ENCODE data around the gene CHPF.

DNA sequence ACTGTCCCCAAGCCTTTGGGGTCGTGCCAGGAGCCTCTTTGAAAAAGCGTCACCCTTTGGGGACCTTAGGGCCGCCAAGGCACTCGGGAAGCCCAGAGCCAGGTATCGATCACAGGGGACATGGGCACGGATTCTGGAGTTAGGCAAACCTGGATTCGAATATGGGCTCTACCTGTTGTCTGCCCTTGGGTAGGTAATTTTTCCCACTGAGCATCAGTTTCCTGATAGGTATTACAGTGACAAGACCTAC lies 9.5 kb upstream of the CHPF start:
- no peak for TF ChIP-seq CTCF (IDR thresholded peaks at IDR 0.05 in 2 of 3, conservative IDR thresholded peaks at IDR 0.05 in 1 of 3; ENCODE audit: control insufficient read depth in 2 of 3, extremely low read depth in 1 of 3, insufficient read depth in 1 of 3, low read depth in 3 of 3, low read length in 3 of 3)
- TF ChIP-seq RFX5 (IDR thresholded peaks at IDR 0.05; ENCODE audit: low read depth, low read length): no peak
- no peak for TF ChIP-seq NRF1 (conservative IDR thresholded peaks at IDR 0.05; ENCODE audit: low read depth, low read length)
- TF ChIP-seq, protein P1, sequence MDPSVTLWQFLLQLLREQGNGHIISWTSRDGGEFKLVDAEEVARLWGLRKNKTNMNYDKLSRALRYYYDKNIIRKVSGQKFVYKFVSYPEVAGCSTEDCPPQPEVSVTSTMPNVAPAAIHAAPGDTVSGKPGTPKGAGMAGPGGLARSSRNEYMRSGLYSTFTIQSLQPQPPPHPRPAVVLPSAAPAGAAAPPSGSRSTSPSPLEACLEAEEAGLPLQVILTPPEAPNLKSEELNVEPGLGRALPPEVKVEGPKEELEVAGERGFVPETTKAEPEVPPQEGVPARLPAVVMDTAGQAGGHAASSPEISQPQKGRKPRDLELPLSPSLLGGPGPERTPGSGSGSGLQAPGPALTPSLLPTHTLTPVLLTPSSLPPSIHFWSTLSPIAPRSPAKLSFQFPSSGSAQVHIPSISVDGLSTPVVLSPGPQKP (IDR thresholded peaks at IDR 0.05; ENCODE audit: low read depth, low read length): no peak
- no peak for TF ChIP-seq ATF3 (IDR thresholded peaks at IDR 0.05; ENCODE audit: borderline replicate concordance, extremely low read depth, low read depth, low read length)

All from GM12878 (cell line).